Measurements from ENCODE around the gene RAB17. TPM values are rescaled to one million over a fixed set of nuclear protein-coding genes. Genes with fewer than 3 reads are reported as not detected.

RAB17 gene, protein sequence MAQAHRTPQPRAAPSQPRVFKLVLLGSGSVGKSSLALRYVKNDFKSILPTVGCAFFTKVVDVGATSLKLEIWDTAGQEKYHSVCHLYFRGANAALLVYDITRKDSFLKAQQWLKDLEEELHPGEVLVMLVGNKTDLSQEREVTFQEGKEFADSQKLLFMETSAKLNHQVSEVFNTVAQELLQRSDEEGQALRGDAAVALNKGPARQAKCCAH
- 60.1 TPM for total RNA-seq
- long read RNA-seq, transcript RAB17-209 (2 exons, 937 nt): minor isoform, 10 of 99 reads
- long read RNA-seq, transcript RAB17-201 (6 exons, 1,966 nt): major isoform, 41 of 99 reads
- long read RNA-seq, transcript RAB17-202 (5 exons, 1,792 nt): minor isoform, 6 of 99 reads
- long read RNA-seq, partial matches to known transcripts: 11 of 99 reads
- long read RNA-seq, other reads (novel, unspliced or antisense): 27 of 99 reads

DNA sequence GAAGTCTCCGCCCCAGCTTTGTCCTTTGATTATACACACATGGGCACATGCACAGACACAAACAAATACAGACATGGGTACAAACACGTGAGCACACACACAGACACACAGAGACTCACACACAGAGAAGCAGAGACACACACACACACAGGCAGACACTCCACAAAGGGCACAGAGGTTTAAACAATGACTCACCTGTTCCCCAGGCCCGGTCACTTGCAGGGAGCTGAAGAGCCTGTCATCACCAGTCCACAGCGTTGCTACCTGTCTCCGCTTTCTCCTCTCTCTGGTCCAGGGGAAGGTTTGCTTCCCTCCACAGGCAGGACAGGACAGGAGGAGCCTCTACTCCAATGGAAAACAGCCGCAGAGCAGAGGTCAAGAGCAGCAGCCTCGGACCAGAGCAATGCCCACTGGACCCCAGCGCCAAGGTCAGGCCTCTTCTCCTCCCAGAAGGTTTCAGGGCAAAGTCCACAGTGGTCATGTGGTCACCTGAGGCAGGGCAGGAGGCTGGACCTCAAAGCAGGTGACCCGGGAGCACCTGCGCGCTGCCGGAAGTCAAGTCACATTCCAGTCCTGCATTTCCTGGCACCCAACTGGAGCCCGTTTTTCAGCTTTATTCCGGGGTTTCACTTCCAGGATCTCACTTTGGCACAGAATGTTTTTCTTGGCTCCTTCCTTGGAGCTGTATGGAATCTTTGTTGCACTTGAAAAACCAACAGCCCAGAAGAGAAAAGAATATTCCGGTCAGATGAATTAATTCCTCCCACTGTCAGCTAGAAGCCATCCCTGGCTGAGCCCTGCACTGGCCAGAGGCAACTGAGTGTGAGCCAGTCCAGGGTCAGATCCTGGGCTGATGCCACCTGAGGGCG is at the start of gene RAB17:
Gene RAB17 (minus strand): TSS at position 463 of the 869 bp plus-strand sequence. CDS start 4,580 bp downstream, outside the sequence.
- Histone ChIP-seq H3K4me1 (peaks cover 38% of the 10 kb centered on the region), H3K27me3 (ENCODE audit: low read depth) (no peaks in the 10 kb centered on the region), H3K36me3 (no peaks in the 10 kb centered on the region), H3K9me3 (no peaks in the 10 kb centered on the region), H3K4me3 (peak within 1 kb of the TSS; percentile 42), H3K27ac (peak within 1 kb of the TSS; percentile 76)
- DNase-seq: peak; percentile 83
- intact Hi-C loops (cut with DNase I): no loop called here
- ATAC-seq: peak; percentile 87 to 89
- TF ChIP-seq, protein P1, sequence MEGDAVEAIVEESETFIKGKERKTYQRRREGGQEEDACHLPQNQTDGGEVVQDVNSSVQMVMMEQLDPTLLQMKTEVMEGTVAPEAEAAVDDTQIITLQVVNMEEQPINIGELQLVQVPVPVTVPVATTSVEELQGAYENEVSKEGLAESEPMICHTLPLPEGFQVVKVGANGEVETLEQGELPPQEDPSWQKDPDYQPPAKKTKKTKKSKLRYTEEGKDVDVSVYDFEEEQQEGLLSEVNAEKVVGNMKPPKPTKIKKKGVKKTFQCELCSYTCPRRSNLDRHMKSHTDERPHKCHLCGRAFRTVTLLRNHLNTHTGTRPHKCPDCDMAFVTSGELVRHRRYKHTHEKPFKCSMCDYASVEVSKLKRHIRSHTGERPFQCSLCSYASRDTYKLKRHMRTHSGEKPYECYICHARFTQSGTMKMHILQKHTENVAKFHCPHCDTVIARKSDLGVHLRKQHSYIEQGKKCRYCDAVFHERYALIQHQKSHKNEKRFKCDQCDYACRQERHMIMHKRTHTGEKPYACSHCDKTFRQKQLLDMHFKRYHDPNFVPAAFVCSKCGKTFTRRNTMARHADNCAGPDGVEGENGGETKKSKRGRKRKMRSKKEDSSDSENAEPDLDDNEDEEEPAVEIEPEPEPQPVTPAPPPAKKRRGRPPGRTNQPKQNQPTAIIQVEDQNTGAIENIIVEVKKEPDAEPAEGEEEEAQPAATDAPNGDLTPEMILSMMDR (IDR thresholded peaks at IDR 0.05): no peak

DNA sequence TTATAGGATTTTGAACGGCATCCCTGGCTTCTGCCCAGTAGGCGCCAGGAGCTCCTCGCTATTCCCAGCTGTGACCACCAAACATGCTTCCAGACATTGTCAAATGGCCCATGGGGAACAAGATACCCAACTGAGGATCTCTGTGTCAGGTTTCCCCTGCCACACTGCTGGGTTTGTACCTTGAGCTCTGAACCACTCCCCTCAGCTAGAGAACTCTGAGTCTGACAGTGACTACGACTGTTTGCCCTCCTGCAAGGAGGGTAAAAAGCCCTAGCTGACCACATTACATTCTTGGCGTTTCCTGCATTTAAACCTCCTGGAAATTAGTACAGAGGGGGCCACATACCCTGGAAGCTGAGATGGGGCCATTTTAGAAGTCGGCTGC is 49.3 kb upstream of the RAB17 start:
- Histone ChIP-seq H3K4me1 (no peaks in the 10 kb centered on the region), H3K36me3 (peaks cover 1% of the 10 kb centered on the region), H3K4me3 (no peak overlapping the region), H3K27me3 (ENCODE audit: low read depth) (no peaks in the 10 kb centered on the region), H3K27ac (no peak overlapping the region), H3K9me3 (no peaks in the 10 kb centered on the region)
- ATAC-seq: no peak
- TF ChIP-seq, protein P1 (IDR thresholded peaks at IDR 0.05): no peak
- DNase-seq: no peak
- intact Hi-C loops (cut with DNase I): no loop called here

DNA sequence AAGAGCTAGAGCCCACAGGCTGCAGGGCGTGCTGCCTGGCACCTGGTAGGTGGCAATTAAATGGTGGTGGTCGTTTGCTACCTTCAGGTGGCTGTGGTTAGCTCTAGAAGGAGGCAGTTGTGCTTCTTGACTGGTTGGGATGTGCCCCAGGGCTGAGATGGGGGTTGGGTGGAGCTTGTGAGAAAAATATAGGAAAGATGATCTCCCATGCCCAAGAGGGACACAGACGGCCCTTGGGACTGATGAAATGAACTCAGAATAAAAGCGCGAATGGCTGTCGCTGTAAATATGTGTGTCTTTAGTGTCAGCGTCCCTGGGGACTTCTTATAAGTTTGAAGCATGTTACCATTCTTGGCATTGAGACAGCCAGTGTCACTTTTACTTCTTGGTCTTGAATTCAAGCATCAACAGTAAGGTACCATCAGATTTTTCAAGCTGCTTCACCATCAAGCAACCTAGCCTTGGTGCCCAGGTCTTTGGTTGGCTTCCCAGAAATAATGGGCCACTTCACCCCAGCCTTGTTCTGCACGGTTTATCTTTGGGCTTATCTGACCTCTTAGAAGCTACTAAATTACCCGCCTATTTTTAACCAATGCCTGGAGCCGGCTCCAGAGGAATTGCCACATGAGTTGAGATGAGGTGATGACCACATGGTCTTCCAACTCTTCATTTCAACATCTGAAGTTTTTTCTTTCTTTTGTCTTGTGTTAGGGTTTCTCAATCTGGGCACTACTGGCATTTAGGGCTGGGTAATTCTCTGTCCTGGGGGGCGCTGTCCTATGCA is 48.7 kb upstream of the RAB17 start:
- no peaks in the 10 kb centered on the region for H3K4me1 ChIP-seq
- no peak overlapping the region for H3K27ac ChIP-seq
- no peaks in the 10 kb centered on the region for H3K27me3 ChIP-seq (ENCODE audit: low read depth)
- intact Hi-C loops (cut with DNase I): no loop called here
- TF ChIP-seq, protein P1 (IDR thresholded peaks at IDR 0.05): no peak
- ATAC-seq: no peak
- no peak overlapping the region for H3K4me3 ChIP-seq
- H3K9me3 ChIP-seq: no peaks in the 10 kb centered on the region
- DNase-seq: no peak
- H3K36me3 ChIP-seq: no peaks in the 10 kb centered on the region

DNA sequence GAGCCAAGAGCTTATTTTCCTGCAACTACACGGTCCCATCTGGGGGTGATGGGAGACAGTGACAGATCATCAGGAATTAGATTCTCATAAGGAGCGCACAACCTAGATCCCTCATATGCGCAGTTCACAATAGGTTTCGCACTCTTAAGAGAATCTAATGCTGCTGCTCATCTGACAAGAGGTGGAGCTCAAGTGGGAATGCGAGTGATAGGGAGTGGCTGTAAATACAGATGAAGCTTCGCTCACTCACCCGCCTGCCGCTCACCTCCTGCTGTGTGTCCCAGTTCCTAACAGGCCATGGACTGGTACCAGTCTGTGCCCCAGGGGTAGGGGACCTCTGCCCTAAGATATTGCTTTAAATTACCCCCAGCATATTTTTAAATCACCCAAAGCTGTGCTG is 47.6 kb upstream of the RAB17 start:
- H3K27me3 ChIP-seq (ENCODE audit: low read depth): no peaks in the 10 kb centered on the region
- peaks cover 2% of the 10 kb centered on the region for H3K4me1 ChIP-seq
- no peak overlapping the region for H3K4me3 ChIP-seq
- ATAC-seq (no peak), DNase-seq (no peak)
- no peaks in the 10 kb centered on the region for H3K36me3 ChIP-seq
- H3K27ac ChIP-seq: no peak overlapping the region
- H3K9me3 ChIP-seq: no peaks in the 10 kb centered on the region
- TF ChIP-seq, protein P1 (IDR thresholded peaks at IDR 0.05): no peak
- intact Hi-C loops (cut with DNase I): no loop called here

Measured in lower lobe of right lung (tissue), 2 donors.